ENCODE results near the gene VTI1A.

The VTI1A gene

GRCh38 chr10:112643600-112644264 lies 196.7 kb downstream of the VTI1A start:
- H3K9ac ChIP-seq (ENCODE audit: insufficient read length): no peak overlapping the region
- no peak for DNase-seq (ENCODE audit: low read depth, low spot score)
- H3K4me3 ChIP-seq: no peak overlapping the region
- no peaks in the 10 kb centered on the region for H3K9me3 ChIP-seq (ENCODE audit: low read depth, low read length)
- TF ChIP-seq POLR2AphosphoS5 (IDR thresholded peaks at IDR 0.05; ENCODE audit: borderline replicate concordance, low read depth, low read length) (no peak), FOXP2 (optimal IDR thresholded peaks at IDR 0.05; ENCODE audit: control extremely low read depth, extremely low read length, insufficient read depth) (no peak), EZH2 (IDR thresholded peaks at IDR 0.05) (no peak)
- no peak overlapping the region for H3K27ac ChIP-seq
- H3K36me3 ChIP-seq (ENCODE audit: insufficient read depth, low read length): no peaks in the 10 kb centered on the region

DNA sequence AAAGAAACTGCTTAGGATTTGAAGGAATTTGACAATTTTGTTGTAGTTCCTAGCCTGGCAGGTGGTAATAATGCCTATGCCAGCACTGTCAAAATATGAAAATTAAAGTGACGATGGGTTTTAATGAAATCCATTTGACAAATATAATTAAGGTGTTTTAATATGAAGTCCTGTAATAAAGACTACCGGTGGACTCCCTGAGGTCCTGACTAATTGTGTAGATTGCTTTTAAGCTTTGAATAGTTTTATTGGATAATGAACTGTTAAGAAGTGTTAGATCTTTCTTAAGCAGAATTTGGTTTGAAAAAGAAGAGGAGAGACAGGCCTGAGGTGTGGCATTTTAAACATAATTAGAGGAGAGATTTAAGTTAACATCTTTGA lies 197.2 kb downstream of the VTI1A start:
- no peak for DNase-seq (ENCODE audit: low read depth, low spot score)
- Histone ChIP-seq H3K36me3 (ENCODE audit: insufficient read depth, low read length) (no peaks in the 10 kb centered on the region), H3K27ac (no peak overlapping the region), H3K9ac (ENCODE audit: insufficient read length) (no peak overlapping the region), H3K4me3 (no peak overlapping the region), H3K9me3 (ENCODE audit: low read depth, low read length) (no peaks in the 10 kb centered on the region)
- TF ChIP-seq EZH2 (IDR thresholded peaks at IDR 0.05) (no peak), POLR2AphosphoS5 (IDR thresholded peaks at IDR 0.05; ENCODE audit: borderline replicate concordance, low read depth, low read length) (no peak), FOXP2 (optimal IDR thresholded peaks at IDR 0.05; ENCODE audit: control extremely low read depth, extremely low read length, insufficient read depth) (no peak)

DNA sequence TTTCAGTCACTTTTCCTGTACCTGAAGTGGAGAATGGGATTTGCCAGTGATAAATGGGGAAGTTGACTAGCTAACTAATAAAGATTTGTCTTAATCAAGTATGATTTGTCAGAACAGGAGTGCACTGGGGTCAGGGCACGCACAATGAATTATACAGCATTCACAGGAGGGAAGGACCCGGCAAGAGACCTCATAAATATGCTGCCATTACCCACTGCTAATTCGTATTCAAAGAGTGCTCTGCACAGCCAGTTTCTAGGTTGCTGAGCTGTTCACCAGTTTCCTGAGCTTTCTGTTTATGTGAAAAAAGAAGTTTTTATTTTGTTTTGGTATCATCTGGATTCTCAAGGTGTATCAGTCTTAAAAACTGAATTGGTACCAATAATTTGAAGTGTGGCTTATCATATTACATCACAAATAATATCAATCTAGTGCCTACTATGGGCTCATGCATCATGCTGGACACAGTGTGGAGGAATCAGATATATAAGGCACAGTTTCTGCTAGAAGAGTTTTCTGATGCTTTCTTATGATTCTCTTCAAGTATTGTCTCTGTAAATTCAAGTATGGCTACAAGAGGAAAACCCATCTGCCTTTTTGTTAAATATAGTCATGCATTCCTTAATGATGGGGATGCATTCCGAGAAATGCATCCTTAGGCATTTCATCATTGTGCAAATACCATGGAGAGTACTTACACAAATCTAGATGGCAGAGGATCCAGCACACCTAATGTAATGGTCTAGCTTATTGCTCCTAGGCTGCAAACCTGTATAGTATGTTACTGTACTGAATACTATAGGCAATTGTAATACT lies 202.2 kb downstream of the VTI1A start:
- H3K36me3 ChIP-seq (ENCODE audit: insufficient read depth, low read length): no peaks in the 10 kb centered on the region
- no peak for TF ChIP-seq POLR2AphosphoS5 (IDR thresholded peaks at IDR 0.05; ENCODE audit: borderline replicate concordance, low read depth, low read length)
- no peak for TF ChIP-seq FOXP2 (optimal IDR thresholded peaks at IDR 0.05; ENCODE audit: control extremely low read depth, extremely low read length, insufficient read depth)
- TF ChIP-seq EZH2 (IDR thresholded peaks at IDR 0.05): no peak
- no peak overlapping the region for H3K4me3 ChIP-seq
- H3K27ac ChIP-seq: no peak overlapping the region
- DNase-seq (ENCODE audit: low read depth, low spot score): no peak
- no peaks in the 10 kb centered on the region for H3K9me3 ChIP-seq (ENCODE audit: low read depth, low read length)
- no peak overlapping the region for H3K9ac ChIP-seq (ENCODE audit: insufficient read length)

- Histone ChIP-seq H3K9ac (ENCODE audit: insufficient read length) (no peak overlapping the region), H3K9me3 (ENCODE audit: low read depth, low read length) (no peaks in the 10 kb centered on the region), H3K4me3 (no peak overlapping the region), H3K27ac (no peak overlapping the region), H3K36me3 (ENCODE audit: insufficient read depth, low read length) (no peaks in the 10 kb centered on the region)
- no peak for TF ChIP-seq FOXP2 (optimal IDR thresholded peaks at IDR 0.05; ENCODE audit: control extremely low read depth, extremely low read length, insufficient read depth)
- TF ChIP-seq POLR2AphosphoS5 (IDR thresholded peaks at IDR 0.05; ENCODE audit: borderline replicate concordance, low read depth, low read length): no peak
- no peak for TF ChIP-seq EZH2 (IDR thresholded peaks at IDR 0.05)
- DNase-seq (ENCODE audit: low read depth, low spot score): no peak
These were observed 202.8 kb downstream of the VTI1A start for GRCh38 chr10:112649822-112650152.

GRCh38 chr10:112650588-112651030 lies 203.6 kb downstream of the VTI1A start:
- Histone ChIP-seq H3K27ac (no peak overlapping the region), H3K9me3 (ENCODE audit: low read depth, low read length) (no peaks in the 10 kb centered on the region), H3K9ac (ENCODE audit: insufficient read length) (no peak overlapping the region), H3K36me3 (ENCODE audit: insufficient read depth, low read length) (no peaks in the 10 kb centered on the region), H3K4me3 (no peak overlapping the region)
- no peak for TF ChIP-seq POLR2AphosphoS5 (IDR thresholded peaks at IDR 0.05; ENCODE audit: borderline replicate concordance, low read depth, low read length)
- DNase-seq (ENCODE audit: low read depth, low spot score): no peak

- H3K9me3 ChIP-seq (ENCODE audit: low read depth, low read length): no peaks in the 10 kb centered on the region
- H3K9ac ChIP-seq (ENCODE audit: insufficient read length): no peak overlapping the region
- no peak for DNase-seq (ENCODE audit: low read depth, low spot score)
- H3K36me3 ChIP-seq (ENCODE audit: insufficient read depth, low read length): no peaks in the 10 kb centered on the region
- no peak overlapping the region for H3K27ac ChIP-seq
- TF ChIP-seq POLR2AphosphoS5 (IDR thresholded peaks at IDR 0.05; ENCODE audit: borderline replicate concordance, low read depth, low read length) (no peak), FOXP2 (optimal IDR thresholded peaks at IDR 0.05; ENCODE audit: control extremely low read depth, extremely low read length, insufficient read depth) (no peak), EZH2 (IDR thresholded peaks at IDR 0.05) (no peak)
- H3K4me3 ChIP-seq: no peak overlapping the region
These were observed 206.2 kb downstream of the VTI1A start for GRCh38 chr10:112653215-112653614.

DNA sequence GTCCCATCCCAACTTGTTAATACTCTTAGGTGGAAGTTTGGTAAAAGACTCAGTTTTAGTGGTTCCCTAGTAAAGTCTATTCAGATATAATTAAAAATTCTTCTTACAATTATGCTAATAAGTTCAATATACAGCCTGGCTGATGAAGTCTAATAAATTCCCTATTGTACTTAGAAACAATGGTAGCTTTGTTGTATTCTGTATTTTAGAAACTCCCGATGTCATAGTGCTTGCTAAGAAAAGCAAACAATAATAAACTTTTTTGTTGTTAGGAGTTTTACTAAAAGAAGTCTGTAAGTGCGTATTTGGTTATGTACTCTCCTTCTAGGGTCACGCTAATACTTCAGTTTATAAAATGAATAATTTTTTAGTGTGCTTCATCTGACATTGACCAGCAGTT lies 206.8 kb downstream of the VTI1A start:
- Histone ChIP-seq H3K9ac (ENCODE audit: insufficient read length) (no peak overlapping the region), H3K4me3 (no peak overlapping the region), H3K9me3 (ENCODE audit: low read depth, low read length) (no peaks in the 10 kb centered on the region), H3K36me3 (ENCODE audit: insufficient read depth, low read length) (no peaks in the 10 kb centered on the region), H3K27ac (no peak overlapping the region)
- DNase-seq (ENCODE audit: low read depth, low spot score): no peak
- no peak for TF ChIP-seq POLR2AphosphoS5 (IDR thresholded peaks at IDR 0.05; ENCODE audit: borderline replicate concordance, low read depth, low read length)
- TF ChIP-seq EZH2 (IDR thresholded peaks at IDR 0.05): no peak
- no peak for TF ChIP-seq FOXP2 (optimal IDR thresholded peaks at IDR 0.05; ENCODE audit: control extremely low read depth, extremely low read length, insufficient read depth)

DNA sequence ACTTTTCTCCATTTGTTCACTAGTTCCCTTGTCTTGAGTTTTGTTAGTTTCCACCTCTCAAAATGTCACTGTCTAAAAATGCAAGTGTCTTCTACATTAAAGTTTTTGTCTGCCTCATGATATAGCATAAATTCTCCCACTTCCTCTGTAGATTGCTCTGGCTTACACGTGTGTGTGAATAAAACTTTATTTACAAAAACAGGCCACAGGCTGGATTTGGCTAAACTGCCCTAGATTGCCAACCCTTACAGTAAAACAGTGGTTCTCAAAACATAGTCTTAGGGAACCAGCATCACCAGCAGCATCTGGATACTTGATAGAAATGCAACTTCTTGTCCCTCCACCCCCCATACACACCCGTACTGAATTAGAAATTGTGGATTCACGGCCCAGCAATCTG lies 207.8 kb downstream of the VTI1A start:
- H3K36me3 ChIP-seq (ENCODE audit: insufficient read depth, low read length): no peaks in the 10 kb centered on the region
- H3K27ac ChIP-seq: no peak overlapping the region
- no peaks in the 10 kb centered on the region for H3K9me3 ChIP-seq (ENCODE audit: low read depth, low read length)
- no peak overlapping the region for H3K9ac ChIP-seq (ENCODE audit: insufficient read length)
- TF ChIP-seq FOXP2 (optimal IDR thresholded peaks at IDR 0.05; ENCODE audit: control extremely low read depth, extremely low read length, insufficient read depth) (no peak), POLR2AphosphoS5 (IDR thresholded peaks at IDR 0.05; ENCODE audit: borderline replicate concordance, low read depth, low read length) (no peak), EZH2 (IDR thresholded peaks at IDR 0.05) (no peak)
- no peak overlapping the region for H3K4me3 ChIP-seq
- DNase-seq (ENCODE audit: low read depth, low spot score): no peak

Measured in SK-N-MC (cell line).